A673 (cell line): Measurements from ENCODE around the gene ZNF777.
"Not testable (repeated sequence)": the region's sequence is repeated elsewhere in the genome, so short reads cannot be mapped to it uniquely, and the experiment has no call there.

Source experiments
- EZH2 ChIP-seq: fragments of 200-600 bp; sonication (generic); IDR thresholded peaks from 2 replicates; pipeline ENCODE4 v1.6.1; 2017; ENCODE audit warnings: borderline replicate concordance, low read depth, mild to moderate bottlenecking, mixed read lengths, antibody characterized with exemption, low read length; ENCODE audit not compliant: poor library complexity, severe bottlenecking
- TF ChIP-seq, protein P1 (sequence below): fragments of 300-800, 200-600 bp; sonication (generic); conservative IDR thresholded peaks from 2 replicates; pipeline ENCODE4 v1.5.1; 2017; ENCODE audit warnings: low read depth, mild to moderate bottlenecking, antibody characterized with exemption, low read length, moderate library complexity, mixed read lengths

DNA sequence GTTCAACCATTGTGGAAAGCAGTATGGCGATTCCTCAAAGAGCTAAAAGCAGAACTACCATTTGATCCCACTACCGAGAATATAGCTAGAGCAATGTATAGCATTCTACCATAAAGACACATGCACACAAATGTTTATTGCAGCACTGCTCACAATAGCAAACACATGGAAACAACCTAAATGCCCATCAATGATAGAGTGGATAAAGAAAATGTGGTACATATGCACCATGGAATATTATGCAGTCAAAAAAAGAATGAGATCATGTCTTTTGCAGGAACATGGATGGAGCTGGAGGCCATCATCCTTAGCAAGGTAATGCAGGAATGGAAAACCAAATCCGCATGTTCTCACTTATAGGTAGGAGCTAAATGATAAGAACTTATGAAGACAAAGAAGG is 47.8 kb downstream of the ZNF777 start:
- TF ChIP-seq, protein P1, sequence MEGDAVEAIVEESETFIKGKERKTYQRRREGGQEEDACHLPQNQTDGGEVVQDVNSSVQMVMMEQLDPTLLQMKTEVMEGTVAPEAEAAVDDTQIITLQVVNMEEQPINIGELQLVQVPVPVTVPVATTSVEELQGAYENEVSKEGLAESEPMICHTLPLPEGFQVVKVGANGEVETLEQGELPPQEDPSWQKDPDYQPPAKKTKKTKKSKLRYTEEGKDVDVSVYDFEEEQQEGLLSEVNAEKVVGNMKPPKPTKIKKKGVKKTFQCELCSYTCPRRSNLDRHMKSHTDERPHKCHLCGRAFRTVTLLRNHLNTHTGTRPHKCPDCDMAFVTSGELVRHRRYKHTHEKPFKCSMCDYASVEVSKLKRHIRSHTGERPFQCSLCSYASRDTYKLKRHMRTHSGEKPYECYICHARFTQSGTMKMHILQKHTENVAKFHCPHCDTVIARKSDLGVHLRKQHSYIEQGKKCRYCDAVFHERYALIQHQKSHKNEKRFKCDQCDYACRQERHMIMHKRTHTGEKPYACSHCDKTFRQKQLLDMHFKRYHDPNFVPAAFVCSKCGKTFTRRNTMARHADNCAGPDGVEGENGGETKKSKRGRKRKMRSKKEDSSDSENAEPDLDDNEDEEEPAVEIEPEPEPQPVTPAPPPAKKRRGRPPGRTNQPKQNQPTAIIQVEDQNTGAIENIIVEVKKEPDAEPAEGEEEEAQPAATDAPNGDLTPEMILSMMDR: not testable (repeated sequence)
- TF ChIP-seq EZH2: not testable (repeated sequence)
